HG03342 (cell line): ENCODE data around the gene SCGN.

Experiments used
- ATAC-seq: cut with Tn5 transposase; IDR thresholded peaks from one replicate; pipeline ENCODE4 v1.9.1; 2021; ENCODE audit warnings: mild to moderate bottlenecking, moderate library complexity; ENCODE audit not compliant: unreplicated experiment

Gene SCGN

DNA sequence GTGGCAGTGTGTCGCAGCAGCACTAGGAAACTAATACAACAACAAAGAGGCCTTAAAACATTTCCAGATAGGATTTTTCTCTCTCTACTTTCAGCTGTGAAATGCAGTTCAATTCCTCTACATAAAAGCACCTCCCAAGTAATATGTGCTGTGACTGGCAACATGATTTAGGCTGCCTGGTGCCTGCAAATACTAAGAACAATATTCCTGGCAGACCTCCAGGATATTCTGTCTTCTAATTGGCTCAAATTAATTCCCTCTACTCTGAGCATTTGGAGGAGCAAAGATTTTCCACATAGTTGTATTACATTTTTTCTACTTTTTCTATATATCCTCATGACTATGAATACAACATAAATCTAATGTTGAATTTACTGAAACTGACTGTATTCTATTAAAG is 33.2 kb downstream of the SCGN start:
- ATAC-seq: no peak

DNA sequence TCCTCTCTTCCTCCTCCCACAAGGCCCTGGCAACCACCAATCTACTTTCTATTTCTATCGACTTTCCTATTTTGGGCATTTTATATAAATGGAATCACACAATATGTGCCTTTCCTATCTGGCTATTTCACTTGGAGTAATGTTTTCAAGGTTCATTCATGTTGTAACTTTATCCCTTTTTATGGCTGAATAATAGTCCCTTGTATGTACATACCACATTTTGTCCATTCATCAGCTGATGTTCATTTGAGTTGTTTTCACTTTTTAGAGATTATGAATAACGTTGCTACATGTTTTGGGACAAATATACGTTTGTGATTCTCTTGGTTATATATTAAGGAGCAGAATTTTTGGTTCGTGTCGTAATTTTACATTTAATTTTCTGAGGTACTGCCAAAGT is 33.9 kb downstream of the SCGN start:
- no peak for ATAC-seq

DNA sequence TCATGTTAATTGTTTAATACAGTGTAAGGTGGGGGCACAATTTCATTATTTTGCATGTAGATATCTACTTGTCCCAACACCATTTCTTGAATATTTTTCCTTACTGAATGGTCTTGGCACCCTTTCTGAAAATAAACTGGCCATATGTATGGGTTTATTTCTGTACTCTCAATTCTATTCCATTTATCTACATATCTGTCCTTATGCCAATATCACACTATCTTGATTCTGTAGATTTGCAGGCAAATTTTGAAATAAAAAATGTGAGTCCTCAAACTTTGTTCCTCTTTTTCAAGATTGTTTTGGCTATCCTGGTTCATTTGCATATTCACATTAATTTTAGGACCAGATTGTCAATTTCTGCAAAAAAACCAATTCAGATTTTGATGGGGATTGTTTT is 34.8 kb downstream of the SCGN start:
- ATAC-seq: no peak

DNA sequence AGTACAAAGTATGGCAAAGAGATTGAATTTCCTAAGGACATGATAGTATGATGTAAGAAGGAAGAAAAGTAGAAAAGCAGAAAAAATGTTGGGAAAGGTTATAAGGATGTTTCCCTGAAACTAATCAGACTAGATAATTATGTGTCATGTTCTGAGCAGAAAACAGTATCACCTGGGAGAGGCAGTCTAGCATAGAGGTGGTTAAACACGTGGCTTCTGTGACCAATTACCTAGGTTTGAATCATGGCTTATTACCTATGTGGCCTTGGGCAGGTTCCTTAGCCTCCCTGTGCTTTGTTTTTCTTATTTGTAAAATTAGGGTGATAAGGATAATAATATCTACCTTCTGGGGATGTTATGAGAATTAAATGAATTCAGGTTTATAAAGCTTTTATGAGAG is 38.0 kb downstream of the SCGN start:
- no peak for ATAC-seq

DNA sequence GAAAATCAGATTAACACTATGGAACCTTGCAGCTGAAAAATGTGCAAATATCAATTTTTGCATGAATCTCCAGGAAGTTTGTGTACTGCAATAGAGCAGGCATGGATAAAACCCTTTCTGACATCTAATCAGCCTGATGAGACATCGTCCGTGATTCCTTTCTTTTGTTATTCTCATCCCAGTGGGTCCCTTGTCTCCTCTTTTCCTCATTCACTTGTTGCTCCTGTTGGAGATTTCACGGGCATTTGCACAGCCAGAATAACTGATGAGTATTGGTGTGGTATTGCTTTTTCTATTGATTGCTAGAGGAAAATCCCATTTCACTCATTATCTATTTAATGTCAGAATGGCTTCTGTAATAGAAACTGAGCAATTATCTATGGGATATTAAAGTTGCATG is 39.9 kb downstream of the SCGN start:
- ATAC-seq: no peak

DNA sequence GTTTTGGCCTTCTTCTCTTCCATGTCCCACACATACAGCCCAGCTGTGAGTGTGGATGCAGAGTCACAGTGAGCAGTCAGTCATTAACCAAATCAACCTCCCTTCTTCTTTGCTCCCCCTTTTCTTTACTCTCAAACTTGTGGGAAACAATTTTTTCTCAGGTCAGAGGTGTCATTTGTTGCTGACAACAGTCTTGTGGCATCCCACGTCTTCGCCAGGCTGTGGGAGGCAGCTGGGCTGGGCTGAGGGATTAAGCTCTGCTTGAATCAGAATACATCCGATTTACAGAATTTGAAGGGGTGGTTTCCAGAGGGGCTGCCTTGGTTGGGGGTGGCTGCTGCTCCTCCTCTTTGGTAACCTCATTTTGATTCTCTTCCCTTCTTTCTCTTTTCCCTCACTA is 40.5 kb downstream of the SCGN start:
- no peak for ATAC-seq

DNA sequence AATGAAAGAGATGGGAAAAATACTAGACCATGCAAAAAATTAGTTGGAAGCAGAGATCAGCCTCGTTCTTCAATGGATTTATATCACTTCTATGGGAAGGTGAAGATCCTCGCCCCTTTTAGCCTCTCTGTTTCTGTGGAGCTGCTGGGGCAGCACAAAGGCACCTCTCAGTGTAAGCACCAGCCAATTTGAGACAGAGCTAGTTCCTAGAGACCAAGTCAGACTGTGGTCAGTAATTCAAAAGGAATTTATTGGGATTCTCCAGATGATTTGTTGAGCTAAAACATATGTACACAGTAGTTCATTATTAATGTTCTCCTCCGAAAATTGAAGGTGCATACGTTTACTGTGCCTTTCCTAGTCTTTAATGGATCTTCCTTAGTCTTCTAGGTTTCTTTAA is 42.4 kb downstream of the SCGN start:
- ATAC-seq: no peak

DNA sequence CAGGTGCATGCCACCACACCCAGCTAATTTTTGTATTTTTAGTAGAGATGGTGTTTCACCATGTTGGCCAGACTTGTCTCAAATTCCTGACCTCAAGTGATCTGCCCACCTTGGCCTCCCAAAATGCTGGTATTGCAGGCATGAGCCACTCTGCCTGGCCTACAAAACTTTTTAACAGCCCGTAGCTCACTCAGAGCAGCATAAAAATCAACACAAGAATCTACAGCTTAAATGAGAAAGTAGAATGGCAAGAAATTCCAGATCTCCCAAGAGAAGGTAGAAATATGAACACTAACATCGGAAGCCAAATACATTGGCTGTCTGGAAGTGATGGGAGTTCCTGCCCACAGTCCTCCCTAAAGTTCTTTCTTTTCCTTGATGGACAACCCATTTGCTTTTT is 43.7 kb downstream of the SCGN start:
- ATAC-seq: no peak

DNA sequence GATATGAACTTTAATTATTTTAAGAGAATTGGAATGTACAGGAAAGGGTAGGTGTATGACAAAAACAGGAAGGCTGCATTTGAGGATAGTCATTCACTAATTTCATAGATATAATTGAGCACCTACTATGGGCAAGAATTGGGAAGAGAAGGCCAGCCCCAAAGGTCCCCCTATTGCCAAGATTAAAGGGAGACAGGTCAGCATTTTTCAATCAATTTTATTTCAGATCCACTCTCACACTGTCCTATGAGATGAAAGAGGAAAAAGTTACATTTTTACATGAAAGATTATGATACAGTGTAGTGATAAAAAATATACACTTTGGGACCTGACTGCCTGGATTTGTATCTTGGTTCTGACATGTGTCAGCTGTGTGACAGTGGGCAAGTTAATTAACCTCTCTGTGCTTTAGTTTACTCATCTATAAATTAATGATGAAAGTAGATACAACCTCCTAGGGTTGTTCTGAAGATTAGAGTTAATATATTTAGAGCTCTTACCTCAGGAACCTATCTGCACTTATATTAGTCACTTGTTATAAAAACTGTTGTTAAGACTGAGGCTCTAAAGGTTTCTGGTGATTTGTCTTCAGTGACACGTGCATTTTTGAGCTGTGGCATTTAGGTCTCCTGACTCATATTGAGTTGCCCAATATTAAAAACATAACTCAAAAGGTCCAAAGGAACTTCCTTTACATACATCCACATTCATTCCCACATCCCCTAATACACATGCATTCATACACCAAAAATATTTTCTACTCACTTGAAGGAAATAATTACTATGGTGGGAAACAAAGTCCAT is 45.7 kb downstream of the SCGN start:
- no peak for ATAC-seq

DNA sequence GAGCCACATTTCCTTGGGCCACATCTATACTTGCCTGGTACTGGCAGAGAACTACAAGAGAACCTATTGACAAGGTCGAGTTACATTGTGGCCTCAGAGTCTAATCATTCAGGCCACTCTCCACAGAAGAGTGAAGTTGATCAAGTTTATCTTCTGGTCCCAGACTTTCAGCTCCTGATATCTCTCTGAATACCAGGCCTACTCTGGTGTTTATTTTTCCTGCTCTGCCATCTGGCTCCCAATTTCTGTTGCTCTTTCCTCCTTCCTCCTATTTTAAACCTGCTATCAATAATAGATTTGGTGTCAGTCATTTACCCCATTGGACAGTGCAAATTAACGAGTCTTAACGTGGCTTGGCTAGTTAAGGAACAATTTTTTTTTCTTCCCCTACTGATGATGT is 46.6 kb downstream of the SCGN start:
- ATAC-seq: no peak

DNA sequence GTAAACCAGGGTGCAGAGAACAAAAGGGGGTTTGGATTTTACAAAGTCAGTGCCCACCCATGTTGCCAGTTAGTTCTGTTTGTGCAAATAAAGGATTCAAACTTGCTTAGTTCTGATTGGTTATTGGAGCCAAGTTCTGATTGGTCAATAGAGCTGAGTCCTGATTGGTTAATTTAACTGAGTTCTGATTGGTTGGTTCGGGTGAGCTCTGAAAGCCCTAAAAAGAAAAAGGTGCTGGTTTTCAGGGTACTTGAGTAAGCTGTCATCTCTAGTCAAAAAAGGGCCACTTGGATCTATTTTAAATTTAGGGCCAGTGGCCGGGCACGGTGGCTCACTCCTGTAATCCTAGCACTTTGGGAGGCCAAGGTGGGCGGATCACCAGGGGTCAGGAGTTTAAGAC is 47.6 kb downstream of the SCGN start:
- no peak for ATAC-seq

DNA sequence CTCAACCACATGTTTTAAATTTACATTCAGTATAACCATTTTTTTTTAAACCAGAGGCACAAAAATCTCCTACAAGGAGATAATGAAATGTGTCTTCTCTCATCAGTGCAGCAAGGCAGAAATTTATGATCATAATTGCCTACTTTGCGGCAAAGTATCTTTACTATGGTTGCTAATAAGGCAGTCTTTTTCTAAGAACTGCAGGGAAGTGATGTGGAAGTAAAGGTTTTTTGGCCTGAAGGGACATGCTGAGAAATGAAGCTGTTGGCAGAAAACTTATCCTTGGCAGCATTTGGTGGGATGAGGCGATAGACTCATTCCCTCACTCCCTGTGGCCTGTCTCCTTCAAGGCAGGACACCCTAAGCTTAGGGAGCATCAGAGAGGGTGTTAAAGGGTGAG is 48.7 kb downstream of the SCGN start:
- ATAC-seq: no peak

DNA sequence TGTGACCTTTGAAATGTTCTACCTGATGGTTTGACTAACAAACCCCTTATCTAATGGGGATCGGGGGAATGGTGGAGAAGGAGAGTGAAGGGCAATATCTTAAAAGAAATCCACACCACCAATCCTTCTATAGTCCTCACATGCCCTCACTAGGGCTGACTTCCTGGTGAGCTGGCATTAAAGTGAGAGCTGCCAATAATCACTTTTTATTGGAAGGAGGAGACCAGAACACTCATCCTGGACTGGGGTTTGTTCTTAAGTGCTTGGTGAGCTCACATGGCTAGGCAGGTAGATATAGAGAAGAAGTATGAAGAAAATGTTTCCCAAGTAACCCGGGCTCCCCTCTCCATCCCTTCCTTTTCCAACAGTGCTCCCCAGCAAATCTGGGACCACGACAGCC is 49.8 kb downstream of the SCGN start:
- ATAC-seq: no peak

DNA sequence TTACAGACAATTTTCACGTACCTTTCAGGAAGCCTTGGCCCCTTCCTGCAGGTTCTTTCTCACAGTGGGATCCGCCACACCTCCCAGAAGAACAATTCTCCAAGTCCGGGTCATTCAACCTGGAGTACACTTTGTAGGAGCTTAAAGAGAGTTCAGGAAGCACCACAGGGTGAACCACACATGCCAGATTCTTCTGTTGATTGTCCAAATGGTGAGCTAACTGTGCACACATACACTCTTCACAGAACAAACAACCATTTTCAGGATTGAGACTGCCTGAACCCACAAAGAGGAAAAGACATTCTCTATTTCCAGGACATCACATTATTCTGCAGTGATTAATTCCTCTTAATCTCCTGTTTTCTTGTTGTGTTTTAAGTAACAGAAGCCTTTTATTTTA is 51.0 kb downstream of the SCGN start:
- ATAC-seq: no peak

DNA sequence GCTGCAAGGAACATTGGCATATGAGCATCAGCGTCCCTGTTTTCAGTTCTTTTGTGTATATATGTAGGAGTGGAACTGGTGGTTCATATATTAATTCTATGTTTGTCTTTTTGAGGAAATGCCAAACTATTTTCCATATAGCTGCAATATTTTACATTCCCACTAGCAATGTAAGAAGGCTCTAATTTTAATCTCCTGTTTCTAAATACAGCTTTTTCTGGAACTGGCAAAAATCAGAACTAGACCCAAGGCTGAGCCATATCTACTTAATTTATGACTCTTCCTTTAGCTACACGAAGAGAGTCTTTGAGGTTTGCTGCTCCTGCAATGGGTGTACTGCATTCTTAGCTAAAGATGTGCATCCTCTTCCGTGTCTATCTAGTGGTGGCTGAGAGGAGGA is 52.0 kb downstream of the SCGN start:
- no peak for ATAC-seq

DNA sequence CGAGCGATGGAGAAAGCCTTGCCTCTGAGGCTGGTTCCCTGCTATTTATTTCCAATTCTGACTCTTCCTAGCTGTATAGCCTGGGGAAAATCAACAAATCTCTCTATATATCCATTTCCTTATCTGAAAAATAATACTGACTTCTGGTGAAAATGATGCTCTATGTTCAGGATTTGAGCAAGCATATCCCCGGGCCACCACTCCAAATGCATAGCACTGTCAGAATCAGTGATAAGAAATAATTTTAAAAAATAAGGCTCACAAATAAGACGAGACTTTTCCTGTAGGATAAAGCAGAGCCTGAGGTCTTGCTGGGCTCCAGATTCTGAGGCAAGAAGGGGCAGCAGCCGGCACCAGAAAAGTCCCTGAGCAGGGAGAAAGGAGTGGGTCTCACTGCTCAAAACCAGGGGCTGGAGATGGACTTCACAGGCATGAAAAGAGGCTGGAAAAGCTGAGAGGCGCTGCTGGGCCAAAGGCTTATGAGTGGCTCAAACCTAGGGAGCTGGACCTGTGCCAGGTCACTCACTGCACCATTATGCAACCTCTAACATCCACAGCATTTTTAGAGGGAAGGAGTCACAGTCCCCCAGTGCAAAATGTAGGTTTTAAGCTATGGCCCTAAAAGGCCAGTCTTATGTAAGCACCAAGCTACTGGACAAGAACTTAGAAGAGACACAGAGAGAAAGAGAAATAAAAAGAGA is 54.4 kb downstream of the SCGN start:
- no peak for ATAC-seq

DNA sequence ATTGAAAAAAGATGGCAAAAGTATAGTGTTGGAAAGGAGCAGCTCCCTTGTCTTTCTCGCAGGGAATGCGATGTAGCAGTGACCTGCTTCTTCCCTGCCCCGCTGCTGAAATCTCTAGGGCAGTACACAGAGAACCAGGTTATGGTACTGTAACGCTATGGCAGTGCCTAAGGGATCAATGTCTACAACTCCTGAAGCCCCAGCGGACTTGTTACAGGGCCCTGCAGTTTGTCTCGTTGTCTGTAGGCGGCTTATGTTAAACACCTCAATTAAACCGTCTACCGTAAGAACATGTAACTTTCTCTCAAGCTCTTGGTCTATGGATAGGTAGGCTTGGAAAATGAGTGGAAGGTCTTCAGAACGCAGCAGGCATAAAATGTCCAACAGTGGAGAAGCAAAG is 57.7 kb downstream of the SCGN start:
- no peak for ATAC-seq

DNA sequence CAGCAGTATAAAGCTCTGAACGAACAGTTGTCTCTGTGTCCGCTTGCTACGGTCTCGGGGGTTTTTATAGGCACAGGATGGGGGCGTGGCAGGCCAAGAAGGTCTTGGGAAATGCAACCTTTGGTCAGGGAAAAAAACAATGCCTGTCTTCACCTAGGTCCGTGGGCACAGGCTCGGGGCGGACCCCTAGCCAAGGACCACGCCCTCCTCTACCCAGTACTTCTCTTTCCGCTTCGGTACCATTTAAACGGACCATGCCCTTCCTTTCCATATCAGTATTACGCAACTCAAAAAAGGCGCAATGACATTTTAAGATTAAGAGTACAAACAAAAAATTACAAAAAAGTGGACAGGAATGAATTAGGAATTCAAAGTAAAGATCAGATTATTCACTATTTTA is 58.3 kb downstream of the SCGN start:
- no peak for ATAC-seq

DNA sequence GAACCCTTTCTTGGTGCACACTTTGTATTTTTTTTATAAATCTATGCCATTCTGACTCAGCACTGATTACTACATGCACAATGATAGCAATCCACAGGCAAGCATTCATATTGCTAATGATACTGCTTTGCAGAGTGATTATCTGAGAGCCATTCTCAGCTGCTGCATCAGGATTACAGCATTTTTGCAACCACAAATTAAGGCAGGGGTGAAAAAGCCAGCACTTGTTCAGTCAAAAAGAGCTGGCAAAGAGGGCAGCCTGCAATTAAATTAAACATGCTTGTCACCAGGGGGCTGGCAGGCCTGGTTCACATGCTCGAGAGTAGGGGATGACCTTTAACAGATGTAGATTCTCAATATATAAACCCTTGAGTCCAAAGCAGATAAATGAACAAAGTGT is 61.8 kb downstream of the SCGN start:
- ATAC-seq: no peak

DNA sequence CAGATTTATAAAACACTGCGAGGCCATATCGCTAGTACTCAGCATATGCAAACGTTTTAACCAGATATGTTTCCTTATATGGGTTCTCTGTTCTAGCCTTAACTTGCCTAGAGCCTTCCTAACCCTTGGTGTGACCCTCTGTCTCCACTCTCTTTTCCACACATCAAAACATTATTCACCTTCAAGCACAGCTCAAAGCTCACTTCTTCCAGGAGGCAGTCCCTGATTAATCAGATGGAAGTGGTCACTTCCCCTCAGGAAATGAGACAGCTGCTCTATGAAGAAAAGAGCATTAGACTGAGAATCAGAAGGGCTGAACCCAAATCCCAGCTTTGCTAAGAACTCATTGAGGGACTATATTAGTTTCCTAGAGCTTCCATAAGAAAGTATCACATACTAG is 62.8 kb downstream of the SCGN start:
- ATAC-seq: no peak

DNA sequence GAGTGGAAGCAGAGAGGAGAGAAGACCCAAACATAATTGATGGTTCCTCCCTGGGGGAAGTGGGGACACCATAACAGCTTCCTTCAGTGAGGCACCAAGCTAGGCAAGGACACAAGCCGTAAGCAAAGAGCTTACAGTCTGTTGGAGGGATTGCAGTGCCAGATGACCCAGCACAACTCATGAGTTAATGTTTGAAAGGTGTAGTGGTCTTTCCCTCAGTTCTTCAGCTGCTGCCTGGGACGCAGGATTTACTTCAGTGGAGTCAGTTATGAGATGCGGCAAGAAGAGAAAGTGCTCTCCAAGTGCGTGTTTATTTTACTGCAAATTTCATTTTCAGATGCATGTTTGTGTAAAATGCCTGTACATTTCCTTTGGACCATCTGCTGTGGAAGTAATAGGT is 63.8 kb downstream of the SCGN start:
- ATAC-seq: no peak

DNA sequence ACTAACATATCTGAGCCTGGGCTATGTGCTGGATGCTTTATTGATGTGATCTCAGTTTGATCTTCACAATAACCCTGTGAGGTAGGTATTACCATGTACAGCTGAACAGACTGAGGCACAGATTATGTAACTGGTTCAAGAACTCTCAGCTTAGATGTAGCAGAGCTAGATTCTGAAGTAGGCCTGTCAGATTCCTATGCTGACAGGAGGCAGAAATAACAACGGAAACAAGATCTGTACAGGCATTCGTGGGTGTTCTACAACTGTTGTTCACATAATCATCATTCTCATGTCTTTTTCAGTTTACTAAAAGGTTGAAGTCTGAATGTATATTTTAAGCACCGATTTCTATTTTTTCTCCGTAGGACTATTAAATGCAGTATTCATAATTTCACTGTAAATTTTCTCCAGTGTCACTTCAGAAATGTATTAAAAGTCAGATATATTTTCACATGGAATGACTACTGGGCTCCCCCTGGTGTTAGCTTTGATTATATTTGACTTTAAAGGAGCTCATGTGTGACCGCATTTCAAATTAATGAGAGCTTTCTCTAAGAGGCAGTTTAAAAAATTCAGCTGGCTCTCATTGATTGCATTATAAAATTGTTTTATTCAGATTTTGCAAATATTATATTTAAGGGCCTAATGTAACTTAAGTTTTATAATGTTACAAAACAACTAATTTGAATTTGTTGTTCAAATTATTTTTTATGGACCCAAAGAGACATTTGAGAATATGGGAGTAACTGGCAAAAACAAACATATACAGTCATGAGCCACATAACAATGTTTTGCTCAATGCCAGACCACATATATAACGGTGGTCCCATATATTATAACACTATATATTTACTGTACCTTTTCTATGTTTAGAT is 66.1 kb downstream of the SCGN start:
- no peak for ATAC-seq
